Thyroid gland (tissue), 4 donors: ENCODE results near the gene CCDC87.

ENCODE experiments used
- POLR2A ChIP-seq, 2 donors: fragments of 450-650 bp; IDR thresholded peaks; one replicate each; pipeline ENCODE4 v1.6.1; 2017; ENCODE audit warnings: antibody characterized with exemption in 2 of 2, mild to moderate bottlenecking in 2 of 2, moderate library complexity in 1 of 2
- TF ChIP-seq, protein P1 (sequence below), 6 experiments: fragments of 200-600 bp in 3 of 6; fragments of 450-650 bp in 3 of 6; sonication (generic) in 3 of 6; IDR thresholded peaks; one replicate each; pipeline ENCODE4 v1.5.1; 2016 to 2019; ENCODE audit warnings: antibody characterized with exemption in 6 of 6, mild to moderate bottlenecking in 2 of 6, inconsistent platforms in 1 of 6, moderate library complexity in 1 of 6

- TF ChIP-seq, protein P1, sequence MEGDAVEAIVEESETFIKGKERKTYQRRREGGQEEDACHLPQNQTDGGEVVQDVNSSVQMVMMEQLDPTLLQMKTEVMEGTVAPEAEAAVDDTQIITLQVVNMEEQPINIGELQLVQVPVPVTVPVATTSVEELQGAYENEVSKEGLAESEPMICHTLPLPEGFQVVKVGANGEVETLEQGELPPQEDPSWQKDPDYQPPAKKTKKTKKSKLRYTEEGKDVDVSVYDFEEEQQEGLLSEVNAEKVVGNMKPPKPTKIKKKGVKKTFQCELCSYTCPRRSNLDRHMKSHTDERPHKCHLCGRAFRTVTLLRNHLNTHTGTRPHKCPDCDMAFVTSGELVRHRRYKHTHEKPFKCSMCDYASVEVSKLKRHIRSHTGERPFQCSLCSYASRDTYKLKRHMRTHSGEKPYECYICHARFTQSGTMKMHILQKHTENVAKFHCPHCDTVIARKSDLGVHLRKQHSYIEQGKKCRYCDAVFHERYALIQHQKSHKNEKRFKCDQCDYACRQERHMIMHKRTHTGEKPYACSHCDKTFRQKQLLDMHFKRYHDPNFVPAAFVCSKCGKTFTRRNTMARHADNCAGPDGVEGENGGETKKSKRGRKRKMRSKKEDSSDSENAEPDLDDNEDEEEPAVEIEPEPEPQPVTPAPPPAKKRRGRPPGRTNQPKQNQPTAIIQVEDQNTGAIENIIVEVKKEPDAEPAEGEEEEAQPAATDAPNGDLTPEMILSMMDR (IDR thresholded peaks at IDR 0.05), result no peak
- no peak for TF ChIP-seq POLR2A (IDR thresholded peaks at IDR 0.05)
Measured at GRCh38 chr11:66569076-66569475, 23.8 kb downstream of the CCDC87 start.
